Hematopoietic multipotent progenitor cell treated with erythropoietin and hydrocortisone succinate and interleukin-3 and kit ligand, for 15 days (in vitro differentiated cells): Measurements from ENCODE around the gene CPT1B.
"Not testable (repeated sequence)": the region's sequence is repeated elsewhere in the genome, so short reads cannot be mapped to it uniquely, and the experiment has no call there.

ENCODE experiments used
- DNase-seq: peaks from one replicate; pipeline ENCODE4 v3.0.0-alpha.2; 2015; ENCODE audit warnings: low spot score

The CPT1B gene

DNA sequence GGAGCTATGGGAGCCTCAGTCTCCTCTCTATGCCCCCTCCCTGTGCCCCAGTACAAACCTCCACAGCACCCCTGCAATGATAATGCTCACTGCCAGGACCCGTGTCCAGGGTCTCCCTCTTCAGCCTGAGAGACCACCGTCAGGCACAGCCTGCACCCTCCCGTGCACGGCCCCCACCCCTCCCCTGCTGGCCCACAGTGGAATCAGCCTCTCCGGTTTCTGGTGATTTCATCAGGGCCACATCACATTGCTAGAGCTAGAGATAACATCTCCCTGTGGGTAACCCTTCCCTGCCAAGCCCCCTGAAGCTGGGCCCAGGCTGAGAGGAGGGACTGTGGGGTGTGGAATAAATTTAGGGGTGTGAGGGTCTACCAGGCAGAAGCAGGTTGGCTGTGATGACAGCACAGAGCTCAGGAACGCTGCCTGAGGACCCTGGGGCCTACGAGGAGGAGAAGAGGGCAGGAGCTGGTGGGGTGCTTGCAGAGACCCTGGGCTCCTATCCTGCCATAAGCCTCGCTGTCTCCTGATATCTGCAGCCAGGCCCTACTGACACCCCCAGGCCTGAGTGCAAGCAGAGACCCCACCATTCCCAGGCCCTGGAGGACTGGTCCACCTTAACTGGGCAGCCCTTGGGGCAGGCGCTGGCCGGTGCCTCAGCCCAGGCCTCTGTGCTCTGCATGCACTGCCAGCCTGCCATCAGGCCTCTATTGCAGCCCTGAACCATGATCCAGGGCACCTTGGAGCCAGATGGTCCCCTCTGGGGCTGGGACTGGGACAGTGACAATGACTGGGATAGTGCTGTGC is 32.5 kb downstream of the CPT1B start, which contains the start of gene KLHDC7B:
Gene KLHDC7B (plus strand): TSS at position 378 of the 804 bp plus-strand sequence. CDS start 345 bp downstream, at position 723.
- DNase-seq, result no peak

DNA sequence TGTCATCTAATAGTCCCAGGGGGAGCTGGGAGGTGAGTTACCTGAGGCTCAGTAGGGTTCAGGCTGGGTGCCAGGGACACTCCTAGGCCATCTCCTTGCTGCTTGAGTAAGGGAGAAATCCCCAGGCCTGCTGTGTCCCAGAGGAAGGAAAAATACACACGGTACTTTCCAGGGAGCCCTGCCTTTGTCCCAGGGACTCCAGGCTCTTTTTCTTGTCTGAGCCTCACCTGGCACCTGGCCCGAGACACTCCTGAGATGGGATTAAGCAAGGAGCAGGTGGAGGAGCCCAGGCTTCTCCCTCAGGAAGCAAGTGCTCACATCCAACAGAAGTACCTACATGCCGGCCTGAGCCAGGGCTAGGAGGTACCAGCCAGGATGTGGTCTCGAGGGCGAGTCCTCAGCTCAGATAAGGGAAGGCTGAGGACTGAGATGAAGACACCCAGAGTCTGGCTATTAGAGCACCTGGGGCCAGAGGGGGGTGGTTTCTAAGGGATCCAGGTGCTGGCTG is 33.4 kb downstream of the CPT1B start:
- no peak for DNase-seq

DNA sequence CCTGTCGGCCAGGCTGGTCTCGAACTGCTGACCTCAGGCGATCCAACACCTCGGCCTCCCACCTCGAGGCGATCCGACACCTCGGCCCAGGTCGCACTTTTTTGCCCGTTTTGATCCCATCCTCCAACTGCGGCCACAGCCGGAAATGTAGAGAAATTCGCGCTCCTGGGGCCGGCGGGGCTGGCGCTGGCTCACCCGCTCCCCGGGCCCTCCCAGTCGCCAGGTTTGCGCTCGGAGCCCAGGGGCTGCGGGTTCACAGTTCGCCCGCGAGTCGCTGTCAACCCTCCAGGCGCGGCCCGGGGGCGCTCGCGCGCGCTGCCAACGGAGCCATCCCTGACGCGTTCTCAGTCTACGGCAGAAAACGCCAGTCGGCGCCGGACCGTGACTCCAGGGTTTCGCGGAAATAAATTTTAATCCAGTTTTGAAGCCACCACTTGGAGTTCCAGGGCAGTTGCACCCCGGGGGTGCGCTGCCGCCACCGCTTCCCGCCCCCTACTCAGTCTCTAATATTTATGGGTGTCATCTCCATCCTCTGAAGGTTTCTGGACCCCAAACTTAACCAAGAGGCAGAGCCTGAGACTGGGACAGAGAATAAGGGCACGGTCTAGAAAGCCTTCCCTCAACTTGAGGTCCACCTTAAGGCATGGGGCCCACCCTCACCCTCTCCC is 34.0 kb downstream of the CPT1B start:
- DNase-seq, result no peak

DNA sequence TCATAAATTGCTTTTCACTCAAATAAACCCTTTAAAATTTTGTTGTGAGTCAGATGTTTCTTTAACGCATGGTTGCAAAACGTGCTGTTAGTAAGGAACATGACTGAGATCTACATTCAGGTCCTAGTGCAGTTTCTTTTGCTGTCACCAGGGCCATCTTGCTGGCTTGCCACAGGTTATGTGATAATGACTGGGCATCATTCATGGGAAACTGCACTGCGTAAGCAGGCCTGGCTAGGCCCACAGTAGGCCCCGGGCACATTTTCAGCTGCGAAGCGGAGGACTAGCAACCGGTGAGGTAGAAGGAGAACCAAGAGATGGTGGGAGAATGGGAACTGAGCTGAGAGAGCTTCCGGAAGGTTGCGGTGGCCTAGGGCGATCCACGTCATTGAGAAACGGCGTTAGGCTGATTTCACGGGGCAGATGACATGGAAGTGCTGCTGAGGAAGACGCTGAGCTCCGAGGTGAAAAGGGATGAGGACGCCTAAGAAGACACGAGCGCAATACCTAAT is 35.8 kb downstream of the CPT1B start:
- DNase-seq, result no peak

DNA sequence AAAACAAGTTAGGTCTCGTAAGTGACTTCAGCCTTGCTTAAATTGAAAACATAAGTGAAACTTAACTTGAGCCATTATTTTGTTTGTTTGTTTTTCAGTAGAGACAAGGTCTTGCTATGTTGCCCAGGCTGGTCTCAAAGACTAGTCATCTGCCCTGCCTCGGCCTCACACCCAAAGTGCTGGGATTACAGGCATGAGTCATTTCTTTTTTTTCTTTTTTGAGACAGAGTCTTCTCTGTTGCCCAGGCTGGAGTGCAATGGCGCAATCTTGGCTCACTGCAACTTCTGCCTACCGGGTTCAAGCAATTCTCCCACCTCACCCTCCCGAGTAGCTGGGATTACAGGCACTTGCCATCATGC is 36.6 kb downstream of the CPT1B start:
- DNase-seq, result not testable (repeated sequence)

DNA sequence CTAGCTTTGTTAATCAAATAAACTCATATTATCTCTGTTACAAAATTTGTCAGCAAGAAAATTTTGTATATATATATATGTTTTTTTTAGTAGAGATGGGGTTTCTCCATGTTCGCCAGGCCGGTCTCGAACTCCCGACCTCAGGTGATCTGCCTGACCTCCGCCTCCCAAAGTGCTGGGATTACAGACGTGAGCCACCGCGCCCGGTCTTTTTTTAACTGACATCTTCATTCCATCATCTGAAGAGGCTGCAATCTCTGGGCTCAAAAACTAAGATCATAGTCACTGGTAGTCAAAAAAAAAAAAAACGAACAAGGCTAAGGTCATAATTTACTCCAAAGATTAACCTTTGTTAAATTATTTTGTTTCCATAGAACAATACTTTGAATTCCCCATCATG is 37.8 kb downstream of the CPT1B start:
- no peak for DNase-seq

- no peak for DNase-seq
Observed at GRCh38 chr22:50537765-50538164, 40.5 kb downstream of the CPT1B start.

- DNase-seq, result no peak
Observed at GRCh38 chr22:50536226-50536625, 42.0 kb downstream of the CPT1B start.

DNA sequence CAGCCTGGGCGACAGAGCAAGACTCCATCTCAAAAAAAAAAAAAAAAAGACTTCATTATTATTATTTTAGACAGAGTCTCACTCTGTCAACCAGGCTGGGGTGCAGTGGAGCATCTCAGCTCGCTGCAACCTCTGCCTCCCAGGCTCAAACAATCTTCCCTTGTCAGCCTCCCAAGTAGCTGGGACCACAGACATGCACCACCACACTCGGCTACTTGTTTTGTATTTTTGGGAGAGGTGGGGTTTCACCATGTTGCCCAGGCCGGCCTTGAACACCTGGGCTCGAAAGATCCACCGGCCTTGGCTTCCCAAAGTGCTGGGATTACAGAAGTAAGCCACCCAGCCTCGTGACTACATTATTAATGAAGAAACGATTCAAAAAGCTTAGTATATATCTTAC is 43.1 kb downstream of the CPT1B start:
- DNase-seq, result no peak

- not testable (repeated sequence) for DNase-seq
Observed at GRCh38 chr22:50533856-50534711, 44.1 kb downstream of the CPT1B start.

DNA sequence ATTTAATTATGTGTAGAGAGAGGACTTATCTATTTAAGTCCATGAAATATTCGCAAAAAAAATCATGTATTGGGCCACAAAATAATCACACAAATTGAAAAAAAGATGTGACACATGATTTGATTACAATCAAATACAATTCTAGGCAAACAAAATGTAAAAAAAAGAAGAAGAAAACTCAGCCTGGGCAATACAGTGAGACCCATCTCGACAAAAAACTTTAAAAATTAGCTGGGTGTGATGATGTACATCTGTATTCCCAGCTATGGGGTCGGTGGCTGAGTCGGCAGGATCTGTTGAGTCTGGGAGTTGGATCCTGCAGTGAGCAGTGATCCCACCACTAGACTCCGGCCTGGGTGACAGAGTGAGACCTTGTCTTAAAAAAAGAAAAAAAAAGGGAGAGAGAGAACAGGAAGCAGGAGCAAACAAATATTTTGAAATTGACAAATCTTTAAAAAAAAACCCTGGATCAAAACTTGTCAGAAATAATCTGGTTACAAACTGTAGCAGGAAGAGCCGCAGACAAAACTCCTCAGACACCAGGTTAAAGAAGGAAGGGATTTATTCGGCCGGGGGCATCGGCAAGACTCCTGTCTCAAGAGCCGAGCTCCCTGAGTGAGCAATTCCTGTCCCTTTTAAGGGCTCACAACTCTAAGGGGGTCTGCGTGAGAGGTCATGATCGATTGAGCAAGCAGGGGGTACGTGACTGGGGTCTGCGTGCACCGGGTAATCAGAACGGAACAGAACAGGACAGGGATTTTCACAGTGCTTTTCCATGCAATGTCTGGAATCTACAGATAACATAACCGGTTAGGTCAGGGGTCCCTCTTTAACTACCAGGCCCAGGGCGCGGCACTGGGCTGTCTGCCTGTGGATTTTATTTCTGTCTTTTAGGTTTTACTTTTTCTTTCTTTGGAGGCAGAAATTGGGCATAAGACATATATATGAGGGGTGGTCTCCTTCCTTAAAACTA is 45.1 kb downstream of the CPT1B start:
- no peak for DNase-seq

GRCh38 chr22:50531962-50532674 is 46.1 kb downstream of the CPT1B start:
- DNase-seq, result no peak

- DNase-seq, result no peak
Observed at GRCh38 chr22:50531546-50531961, 46.7 kb downstream of the CPT1B start.

DNA sequence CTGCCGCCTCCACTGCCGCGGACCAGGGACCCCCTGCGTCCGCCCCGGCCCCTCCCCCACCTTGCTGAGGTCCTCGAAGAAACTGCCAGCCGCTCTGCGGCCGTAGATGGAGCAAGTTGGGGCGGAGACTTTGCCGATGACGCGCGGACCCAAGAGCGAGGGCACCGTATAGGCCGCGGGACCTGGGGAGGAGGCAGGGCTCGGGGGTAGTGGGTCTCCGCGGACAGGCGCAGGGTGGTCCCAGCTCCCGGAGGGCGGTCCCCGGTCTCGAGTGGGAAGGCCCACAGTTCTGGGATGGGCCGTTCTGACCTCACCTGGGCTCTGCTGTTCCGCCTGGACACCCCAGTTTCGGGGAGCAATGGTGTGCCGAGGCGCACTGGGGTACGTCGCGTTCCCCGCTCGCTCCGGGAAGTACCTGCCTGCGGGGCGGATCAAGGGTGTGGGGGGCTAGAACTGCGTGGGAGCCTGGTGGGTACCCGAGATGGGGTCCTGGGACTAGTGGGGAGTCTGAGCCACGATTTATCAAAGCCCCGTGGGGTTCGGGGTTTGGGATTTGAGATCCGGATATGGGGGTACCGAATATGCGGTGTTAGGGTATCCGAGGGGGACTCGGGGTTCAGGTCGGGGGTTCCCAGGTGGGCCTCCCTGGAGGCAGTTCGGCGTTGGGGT is 47.2 kb downstream of the CPT1B start:
- DNase-seq, result peak; percentile 34

- DNase-seq, result no peak
Observed at GRCh38 chr22:50530580-50530876, 47.7 kb downstream of the CPT1B start.

- DNase-seq, result peak; percentile 40
Observed at GRCh38 chr22:50529897-50530579, 48.2 kb downstream of the CPT1B start, which contains the start of gene TYMP. Gene TYMP, minus strand, starts transcription at chr22:50530012. Its CDS starts 303 bp downstream, at chr22:50529709.

GRCh38 chr22:50529416-50529896 is 48.8 kb downstream of the CPT1B start:
- no peak for DNase-seq

- DNase-seq, result no peak
Observed at GRCh38 chr22:50528682-50529415, 49.4 kb downstream of the CPT1B start.
